NT2/D1 (cell line): ENCODE results near the gene SLC3A2.

Experiments used
- SUZ12 ChIP-seq: IDR thresholded peaks from 2 replicates; pipeline ENCODE4 v1.6.1; 2011; ENCODE audit not compliant: insufficient read length, insufficient read depth; ENCODE audit errors: extremely low read depth
- YY1 ChIP-seq: IDR thresholded peaks from 2 replicates; pipeline ENCODE4 v1.6.1; 2011; ENCODE audit not compliant: insufficient read length, insufficient read depth
- ZNF274 ChIP-seq: IDR thresholded peaks from 2 replicates; pipeline ENCODE4 v1.6.1; 2011; ENCODE audit warnings: mild to moderate bottlenecking, low read depth, low read length

- TF ChIP-seq YY1 (peak; percentile 50), SUZ12 (no peak), ZNF274 (no peak)
Measured at GRCh38 chr11:62855571-62856332, 24.9 kb upstream of the SLC3A2 start.
